Stimulated activated CD4-positive, alpha-beta T cell treated with anti-CD3 and anti-CD28 coated beads, Interleukin-4, amount 100 ng/mL, for 24 hours (primary cell): ENCODE data around the gene EXD3.

Source experiments
- DNase-seq: peaks from one replicate; pipeline ENCODE4 v3.0.0-alpha.2; 2020

Gene EXD3

DNA sequence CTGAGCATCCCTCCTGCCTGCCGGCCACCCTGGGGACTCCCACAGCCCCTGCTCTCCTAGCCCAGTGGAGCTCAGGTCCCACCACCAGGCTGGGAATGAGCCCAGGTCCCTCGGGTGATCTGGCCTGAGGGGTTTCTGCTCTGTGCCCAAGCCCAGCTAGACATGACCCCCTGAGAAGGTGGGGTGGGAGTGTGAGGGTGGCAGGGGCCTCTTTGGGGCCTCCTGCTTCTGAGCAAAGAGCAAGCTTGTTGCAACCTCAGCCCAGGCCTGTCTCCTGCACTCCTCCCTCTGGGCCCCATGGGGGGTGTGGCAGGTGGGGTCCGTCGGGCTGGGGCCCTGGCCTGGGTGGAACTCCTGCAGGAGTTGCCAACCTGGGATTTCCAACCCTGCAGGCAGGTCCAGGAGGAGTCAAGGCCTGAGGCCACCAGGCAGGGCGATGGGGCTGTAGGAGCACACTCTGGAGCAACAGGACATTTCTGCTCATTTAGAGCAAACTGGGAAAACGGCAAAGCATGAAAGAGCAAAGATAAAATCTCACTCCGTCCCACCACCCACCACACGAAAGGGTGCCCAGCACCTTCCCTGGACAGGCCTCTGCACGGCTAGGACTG, 109.5 kb downstream of the EXD3 start:
- DNase-seq: no peak

DNA sequence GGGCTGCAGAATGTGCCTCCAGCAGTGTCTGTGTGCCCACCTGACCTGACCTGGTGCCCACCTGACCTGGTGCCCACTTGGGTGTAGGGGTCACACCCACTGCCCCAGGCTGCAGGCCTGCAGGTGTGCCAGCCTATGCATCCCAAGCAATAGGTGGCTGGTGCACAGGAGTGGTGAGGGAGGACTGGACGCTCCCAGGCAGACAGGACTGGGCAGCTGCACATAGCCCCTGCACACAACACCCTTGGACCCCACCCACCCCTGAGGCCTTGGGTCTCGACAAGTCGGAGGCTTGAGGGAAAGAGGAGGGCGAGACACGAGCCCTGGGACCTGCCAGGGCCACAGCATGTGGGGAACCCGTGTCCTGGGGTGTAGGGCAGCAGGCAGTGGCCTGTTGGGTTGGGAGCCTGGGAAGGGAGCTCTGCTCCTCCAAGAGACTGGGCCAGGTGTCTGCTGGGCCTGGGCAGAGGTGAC, 110.1 kb downstream of the EXD3 start:
- no peak for DNase-seq

DNA sequence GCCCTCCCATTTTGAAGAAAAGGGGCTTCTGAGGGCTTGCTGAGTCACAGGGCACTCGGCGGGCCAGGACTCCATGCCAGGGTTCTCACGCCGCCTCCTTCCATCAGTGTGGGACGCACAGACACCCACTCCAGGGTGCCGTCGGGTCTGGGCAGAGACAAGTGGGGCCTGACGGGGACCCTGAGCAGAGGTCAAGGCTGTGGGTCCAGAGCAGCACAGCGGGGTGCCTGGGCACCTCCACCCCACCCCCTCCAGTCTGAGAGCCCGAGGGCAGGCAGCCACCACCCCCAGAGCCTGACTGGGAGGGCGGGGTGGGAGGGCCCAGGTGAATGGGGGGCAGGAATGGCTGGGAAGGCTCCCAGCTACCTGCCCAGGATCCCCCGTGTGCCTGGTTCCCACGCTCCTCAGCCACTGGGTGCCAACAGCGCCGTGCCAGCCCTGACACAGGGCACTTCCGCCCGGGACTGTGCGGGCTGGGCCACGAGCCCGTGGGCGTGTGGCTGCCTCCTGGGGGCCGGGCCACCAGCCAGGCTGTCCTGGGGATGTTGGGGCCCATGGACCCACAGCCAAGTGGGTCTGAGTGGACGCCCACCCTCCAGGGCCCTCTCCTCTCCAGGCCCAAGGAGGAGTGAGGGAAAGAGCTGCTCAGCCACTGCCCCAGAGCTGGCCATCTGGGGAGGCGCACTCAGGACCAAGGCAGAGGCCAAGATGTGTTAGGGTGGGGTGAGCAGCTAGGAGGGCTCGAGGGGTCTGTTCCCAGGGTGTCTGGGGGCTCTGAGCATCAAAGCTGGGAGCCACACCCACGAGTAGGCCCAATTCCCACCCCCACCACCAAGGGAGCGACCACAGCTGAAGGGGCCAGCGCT, 110.7 kb downstream of the EXD3 start:
- no peak for DNase-seq

GRCh38 chr9:137311171-137311985, 111.6 kb downstream of the EXD3 start:
- no peak for DNase-seq

DNA sequence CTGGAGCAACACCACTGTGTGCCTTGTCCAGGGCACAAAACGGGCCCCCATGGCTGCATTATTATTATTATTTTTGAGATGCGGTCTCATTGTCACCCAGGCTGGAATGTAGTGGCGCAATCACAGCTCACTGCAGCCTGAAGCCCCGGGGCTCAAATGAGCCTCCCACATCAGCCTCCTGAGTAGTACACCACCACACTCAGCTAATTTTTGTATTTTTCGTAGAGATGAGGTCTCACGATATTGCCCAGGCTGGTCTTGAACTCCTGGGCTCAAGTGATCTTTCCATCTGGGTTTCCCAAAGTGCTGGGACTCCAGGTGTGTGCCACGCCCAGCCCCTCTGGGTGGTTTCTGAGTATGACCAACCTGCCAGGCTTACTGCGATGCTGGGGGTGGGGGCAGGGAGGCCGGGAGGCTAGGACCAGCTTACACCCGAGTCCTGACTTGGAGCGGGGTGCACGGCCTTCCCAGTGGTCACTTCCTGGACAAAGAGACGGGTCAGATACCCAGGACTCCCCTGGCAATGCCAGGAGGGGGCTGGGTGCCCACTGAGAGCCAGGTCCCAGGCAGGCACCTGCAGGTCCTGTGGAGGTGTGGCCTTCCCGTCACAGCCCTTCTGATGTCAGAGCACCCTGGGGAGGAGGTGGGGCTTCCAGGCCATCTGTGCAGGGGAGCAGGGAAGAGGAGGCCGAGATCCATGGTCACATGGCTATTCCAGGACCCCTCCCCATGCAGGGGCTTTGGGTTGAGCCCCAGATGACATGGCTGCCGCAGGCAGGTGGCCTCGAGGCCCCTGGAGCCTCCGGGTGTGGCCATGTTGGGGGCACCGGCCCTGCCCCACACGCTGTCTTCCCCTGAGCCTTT, 112.5 kb downstream of the EXD3 start:
- DNase-seq: no peak

DNA sequence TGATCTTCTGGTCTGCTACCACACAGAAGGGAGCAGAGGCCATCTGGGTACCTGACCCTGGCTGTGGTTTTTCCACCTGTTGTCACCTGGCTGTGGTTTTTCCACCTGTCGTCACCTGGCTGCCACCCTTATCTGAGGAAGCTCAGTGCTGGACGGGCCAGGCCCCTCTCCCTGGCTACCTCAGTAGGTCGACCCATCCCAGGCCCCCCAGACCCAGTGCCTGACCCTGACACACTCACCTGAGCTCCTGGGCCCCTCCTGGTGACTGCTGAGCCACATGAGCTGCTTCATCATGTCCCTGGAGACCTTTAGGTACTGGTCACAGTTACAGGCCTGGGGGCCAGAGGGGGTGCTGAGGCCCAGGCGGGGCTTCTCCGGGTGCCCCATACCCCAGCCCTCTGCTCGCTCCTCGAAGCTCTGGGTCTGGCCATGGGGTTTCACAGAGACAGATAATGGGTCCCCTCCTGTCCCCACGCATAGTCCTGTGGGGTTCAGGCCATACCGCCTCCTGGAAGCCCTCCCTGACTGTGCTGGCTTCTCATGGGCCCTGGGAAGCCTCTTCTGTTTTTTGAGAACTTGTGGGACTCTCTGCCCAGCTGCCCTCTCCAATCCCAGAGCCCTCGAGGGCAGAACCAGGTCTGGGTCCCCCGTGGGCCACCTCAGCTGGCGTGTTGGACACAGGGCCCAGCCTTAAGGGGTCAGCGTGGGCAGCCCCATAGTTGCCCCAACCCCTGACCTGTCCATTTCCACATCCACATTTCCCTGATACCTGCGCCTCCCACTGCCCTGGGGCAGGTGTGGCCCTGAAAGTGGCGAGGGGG, 113.4 kb downstream of the EXD3 start:
- no peak for DNase-seq

DNA sequence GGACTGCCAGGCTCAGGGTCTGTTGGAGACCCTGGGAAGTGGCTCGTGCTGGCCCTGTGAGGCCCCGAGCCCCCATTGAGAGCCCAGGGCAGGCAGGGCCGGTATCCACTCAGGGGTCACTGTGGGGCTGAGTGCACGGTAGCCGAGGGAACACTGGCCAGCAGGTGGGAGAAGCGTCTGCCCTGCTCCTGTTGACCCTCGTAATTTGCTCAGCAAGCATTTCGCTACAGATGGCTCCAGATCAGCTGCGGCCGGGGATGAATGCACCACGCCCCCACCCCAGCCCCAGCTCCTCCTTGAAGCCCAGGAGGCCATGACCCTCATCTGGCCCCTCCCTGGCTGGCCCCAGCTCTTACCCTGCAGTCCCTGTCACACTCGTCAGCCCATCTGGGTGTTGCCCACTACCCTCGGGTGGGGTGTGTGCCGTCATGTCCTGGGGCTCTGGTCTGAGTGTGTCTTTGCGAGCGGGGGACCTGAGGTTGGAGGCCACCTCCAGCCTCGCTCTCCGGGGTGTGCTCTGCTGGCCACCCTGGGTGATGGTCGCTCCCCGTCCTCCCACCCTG, 114.8 kb downstream of the EXD3 start:
- DNase-seq: no peak

- no peak for DNase-seq
These were observed 115.5 kb downstream of the EXD3 start for GRCh38 chr9:137307255-137308056.

- DNase-seq: no peak
These were observed 116.1 kb downstream of the EXD3 start for GRCh38 chr9:137306850-137307254.

- no peak for DNase-seq
These were observed 116.7 kb downstream of the EXD3 start for GRCh38 chr9:137306066-137306849.

DNA sequence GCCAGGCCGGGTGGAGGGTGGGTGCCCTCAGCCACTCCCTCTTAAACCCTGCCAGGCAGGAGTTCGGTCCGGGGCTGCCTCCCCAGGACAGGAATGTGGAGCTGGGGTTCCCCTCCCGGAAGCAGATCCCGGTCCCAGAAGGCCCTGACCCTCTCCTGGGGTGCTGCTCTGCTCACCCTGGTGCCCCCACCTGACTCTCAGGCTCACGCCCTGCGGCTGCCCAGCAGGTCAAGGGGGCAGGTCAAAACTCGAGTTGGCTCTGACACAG, 117.2 kb downstream of the EXD3 start:
- no peak for DNase-seq

GRCh38 chr9:137305060-137305797, 117.7 kb downstream of the EXD3 start:
- peak; percentile 58 for DNase-seq

DNA sequence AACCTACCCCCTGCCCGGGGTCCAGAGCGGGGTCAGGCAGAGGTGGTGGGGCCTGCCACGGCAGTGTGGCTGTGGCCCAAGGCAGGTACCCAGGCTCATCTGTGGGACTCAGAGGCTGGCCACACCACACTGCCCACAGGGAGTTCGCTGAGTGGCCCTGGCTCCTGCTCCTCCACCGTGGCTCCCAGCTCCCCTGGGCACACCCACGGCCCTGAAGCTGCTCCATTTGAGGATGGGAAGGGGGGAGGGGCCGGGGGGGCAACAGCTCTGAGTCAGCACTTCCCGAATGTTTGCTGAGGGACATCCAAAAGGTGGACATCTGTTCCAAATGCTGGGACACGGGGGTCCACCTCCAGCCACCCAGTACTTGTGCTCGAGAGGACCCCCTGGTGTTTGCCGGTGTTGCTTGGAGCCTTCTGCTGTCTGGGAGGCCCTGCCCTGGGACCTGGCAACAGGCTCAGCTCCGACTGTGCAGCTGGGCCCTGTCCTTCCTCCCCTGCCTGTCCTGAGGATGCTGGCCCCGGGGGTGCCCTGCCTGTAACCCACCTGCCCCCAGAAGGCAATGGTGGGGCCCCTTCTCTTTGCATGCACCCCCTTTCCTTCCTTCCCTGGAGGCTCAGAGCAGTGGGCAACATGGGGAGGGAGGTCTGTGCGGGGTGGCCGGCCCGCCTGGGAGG, 118.4 kb downstream of the EXD3 start:
- no peak for DNase-seq

- DNase-seq: no peak
These were observed 119.0 kb downstream of the EXD3 start for GRCh38 chr9:137303893-137304382.

- no peak for DNase-seq
These were observed 119.6 kb downstream of the EXD3 start for GRCh38 chr9:137303151-137303892.

- no peak for DNase-seq
These were observed 120.4 kb downstream of the EXD3 start for GRCh38 chr9:137302449-137303150.

- DNase-seq: peak; percentile 91
These were observed 120.9 kb downstream of the EXD3 start, which contains the start of gene NRARP for GRCh38 chr9:137302118-137302448. Gene NRARP (minus strand): TSS chr9:137302271. CDS start chr9:137301928, 343 bp downstream.
